HG03457 (cell line): ENCODE measurements around the gene HBG2.
"Not testable (repeated sequence)": the region's sequence is repeated elsewhere in the genome, so short reads cannot be mapped to it uniquely, and the experiment has no call there.

Experiments used
- ATAC-seq: cut with Tn5 transposase; IDR thresholded peaks from one replicate; pipeline ENCODE4 v1.9.1; 2021; ENCODE audit warnings: moderate number of reproducible peaks; ENCODE audit not compliant: unreplicated experiment

Gene HBG2

DNA sequence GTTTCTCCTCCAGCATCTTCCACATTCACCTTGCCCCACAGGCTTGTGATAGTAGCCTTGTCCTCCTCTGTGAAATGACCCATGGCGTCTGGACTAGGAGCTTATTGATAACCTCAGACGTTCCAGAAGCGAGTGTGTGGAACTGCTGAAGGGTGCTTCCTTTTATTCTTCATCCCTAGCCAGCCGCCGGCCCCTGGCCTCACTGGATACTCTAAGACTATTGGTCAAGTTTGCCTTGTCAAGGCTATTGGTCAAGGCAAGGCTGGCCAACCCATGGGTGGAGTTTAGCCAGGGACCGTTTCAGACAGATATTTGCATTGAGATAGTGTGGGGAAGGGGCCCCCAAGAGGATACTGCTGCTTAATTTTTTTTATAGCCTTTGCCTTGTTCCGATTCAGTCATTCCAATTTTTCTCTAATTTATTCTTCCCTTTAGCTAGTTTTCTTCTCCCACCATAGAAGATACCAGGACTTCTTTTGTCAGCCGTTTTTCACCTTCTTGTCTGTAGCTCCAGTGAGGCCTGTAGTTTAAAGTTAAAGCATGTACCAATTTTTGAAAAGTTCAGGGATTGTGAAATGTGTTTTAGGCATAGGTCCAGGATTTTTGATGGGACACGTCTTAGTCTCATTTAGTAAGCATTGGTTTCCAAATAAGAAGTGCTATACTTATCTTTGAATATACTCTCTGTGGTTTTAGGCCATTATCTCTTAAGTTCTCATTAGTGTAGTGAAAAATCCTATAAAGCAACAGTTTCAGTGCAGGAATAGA, at the start of gene HBG2:
Gene HBG2, minus strand, starts transcription at position 136 of the 768 bp plus-strand sequence. Its CDS starts 53 bp downstream, at position 83.
- not testable (repeated sequence) for ATAC-seq

DNA sequence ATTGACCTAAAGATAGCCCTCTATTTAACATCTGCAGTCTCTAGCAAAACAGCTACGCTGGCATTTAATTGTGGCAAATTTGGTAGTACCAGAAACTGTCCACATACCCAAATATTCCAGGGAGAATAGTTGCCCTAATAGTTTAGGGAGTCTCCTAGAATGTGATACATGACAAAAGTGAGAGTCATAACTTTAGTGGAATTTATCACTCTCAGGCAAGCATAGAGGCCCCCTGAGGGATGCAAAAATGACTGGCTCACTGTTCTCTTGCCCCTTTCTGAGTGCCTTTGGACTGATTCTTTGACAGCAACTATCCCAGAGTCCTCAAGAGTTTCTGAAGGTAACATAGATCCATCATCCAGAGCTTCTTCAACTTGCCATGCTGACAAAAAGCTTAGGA, 49.5 kb upstream of the HBG2 start:
- ATAC-seq: no peak

DNA sequence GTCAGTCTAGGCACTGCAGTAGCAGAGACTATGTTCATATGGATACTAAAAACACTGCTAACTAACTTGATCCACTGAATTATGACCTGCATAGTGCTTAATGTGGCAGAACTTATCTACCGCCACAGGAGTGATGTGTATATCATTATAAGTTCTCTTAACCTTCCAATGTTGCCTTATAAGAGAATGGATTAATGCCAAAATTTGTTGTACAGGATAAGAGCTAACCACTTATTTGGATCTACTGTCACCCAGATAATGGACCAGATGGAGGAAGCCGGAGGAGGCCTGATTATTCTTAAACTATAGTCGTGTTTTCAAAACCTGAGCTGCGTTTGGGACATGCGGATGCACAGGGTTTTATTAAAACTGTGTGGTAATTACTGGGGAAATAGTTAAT, 49.0 kb upstream of the HBG2 start:
- ATAC-seq: no peak

DNA sequence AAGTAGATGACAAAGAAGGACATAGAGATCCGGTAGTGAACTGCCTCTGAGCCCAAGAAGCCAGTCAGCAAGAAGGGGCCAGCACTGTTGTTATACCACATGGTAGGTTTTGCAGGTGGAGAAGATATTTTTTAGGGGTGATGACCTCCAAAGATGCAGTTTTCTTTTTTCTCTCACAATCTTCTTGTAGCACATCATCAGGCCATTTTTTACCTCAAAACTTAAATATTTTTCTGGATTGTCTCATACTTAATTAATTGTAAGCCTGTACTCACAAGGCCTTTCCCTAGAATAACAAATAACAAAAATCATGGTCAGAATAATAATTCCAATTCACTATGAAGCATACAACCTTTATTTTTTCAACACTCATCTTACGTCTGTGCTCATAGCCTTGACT, 47.3 kb upstream of the HBG2 start, which contains the start of gene OR51B4:
Gene OR51B4, minus strand, starts transcription at position 101 of the 400 bp plus-strand sequence. Its CDS starts 0 bp downstream, at position 101.
- ATAC-seq: no peak

DNA sequence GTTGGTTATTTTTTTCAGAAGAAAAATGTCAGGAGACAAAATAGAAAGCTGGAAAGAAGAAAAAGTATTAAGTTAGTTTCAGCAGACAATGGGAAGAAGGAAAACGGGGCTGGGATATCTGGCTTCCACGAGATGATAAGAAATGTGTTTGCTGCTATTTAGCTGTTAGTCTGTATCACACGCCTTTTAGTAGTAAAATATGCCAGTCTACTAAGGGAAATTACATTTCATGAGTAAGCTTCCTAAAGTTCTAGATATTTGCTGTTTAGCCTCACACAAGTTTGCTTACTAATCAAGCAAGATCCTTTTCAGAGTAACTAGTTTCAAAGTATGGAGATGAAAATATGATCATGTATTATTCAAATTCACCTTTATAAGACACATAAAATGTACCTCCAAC, 45.7 kb upstream of the HBG2 start:
- no peak for ATAC-seq

DNA sequence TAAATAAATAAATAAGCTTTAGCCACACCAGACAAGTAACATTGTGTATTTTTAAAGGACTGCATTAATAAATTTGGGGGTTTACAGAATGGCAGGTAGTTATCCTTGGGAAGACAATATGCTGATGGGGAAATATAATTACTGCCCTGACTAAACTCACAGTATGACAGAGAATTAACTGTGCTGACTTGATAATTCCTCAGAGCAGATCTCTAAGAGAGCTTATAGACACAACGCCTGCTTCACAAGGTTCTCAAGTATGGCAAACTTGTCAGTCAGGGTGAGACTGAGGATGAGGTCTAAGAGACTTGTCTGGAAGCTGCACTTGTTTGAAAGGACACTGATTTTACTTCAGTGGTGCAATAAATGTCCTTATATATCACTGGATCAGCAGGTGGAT, 43.9 kb upstream of the HBG2 start:
- ATAC-seq: no peak

DNA sequence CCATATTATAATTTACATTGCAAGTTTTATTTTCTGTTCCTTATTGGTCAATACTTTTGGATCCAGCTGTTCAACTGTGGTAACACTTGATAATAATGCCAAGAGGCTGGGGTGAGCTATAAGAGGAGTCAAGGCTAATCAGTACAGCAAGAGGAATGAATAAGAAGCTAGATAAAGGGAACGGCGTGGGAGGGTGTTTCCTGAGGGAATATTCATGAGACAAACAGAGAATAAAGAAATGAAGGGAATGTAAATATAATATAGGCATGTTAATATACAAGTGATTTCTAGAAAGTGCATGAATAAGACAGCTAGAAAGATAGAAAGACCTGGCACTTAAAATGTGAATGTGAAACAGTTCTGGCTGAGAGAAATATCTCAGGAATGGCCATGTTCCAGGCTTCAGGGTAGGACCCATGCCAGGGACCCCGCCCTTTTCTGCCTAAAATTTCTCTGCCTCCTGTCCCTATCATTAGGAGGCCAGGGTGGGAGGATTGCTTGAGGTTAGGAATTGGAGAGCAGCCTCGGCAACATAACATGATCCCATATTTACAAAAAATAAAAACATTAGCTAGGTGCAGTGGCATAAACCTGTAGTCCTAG, 43.2 kb upstream of the HBG2 start:
- ATAC-seq: no peak

DNA sequence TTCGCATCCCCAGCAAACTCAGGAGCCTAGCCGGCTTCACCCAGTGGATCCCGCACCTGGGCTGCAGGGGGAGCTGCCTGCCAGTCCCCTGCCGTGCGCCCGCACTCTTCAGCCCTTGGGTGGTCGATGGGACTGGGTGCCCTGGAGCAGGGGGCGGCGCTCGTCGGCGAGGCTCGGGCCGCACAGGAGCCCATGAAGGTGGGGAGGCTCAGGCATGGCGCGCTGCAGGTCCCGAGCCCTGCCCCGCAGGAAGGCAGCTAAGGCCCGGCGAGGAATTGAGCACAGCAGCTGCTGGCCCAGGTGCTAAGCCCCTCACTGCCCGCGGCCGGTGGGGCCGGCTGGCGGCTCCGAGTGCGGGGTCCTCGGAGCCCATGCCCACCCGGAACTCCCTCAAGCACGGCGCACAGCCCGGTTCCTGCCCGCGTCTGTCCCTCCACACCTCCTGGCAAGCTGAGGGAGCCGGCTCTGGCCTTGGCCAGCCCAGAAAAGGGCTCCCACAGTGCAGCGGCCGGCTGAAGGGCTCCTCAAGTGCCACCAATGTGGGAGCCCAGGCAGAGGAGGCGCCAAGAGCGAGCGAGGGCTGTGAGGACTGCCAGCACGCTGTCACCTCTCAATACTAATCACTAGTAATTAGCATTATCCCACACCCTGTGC, 39.9 kb upstream of the HBG2 start:
- ATAC-seq: not testable (repeated sequence)

DNA sequence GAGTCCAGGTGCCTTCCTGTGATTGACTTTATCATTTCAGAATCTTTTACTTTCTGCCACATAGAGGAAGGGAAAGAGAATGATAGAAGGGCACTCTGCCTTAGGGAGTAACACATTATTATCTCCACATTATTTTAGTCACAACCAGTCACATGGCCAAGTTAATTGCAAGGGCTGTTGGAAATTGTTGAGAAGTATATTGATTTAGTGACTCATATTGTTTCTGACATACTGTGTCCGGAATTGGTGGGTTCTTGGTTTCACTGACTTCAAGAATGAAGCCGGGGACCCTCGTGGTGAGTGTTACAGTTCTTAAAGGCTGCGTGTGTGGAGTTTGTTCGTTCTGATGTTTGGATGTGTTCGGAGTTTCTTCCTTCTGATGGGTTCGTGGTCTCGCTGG, 38.4 kb upstream of the HBG2 start:
- no peak for ATAC-seq

DNA sequence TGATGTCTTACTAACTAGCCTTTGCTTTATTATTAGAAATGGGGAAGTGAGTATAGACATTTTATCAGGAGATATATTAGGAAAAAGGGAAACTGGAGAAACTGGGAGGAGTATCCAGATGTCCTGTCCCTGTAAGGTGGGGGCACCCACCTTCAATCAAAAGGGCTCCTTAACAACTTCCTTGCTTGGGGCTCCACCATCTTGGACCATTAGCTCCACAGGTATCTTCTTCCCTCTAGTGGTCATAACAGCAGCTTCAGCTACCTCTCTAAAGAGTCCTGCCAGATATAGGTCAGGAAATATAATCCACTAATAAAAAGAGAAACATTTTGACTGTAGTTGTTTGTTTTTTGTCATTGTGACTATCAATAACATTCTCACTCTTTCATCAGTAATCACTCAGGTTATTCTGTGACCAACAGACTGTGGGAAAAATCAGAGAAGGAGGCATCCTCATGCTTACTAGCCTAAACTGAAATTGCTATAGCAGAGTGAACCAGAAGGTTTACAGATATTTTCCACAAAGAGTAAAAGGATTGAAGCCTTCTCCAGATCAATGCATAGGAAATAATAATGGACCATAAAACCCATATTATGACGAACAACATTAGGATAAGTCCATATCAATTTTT, 36.7 kb upstream of the HBG2 start:
- ATAC-seq: peak; percentile 76

DNA sequence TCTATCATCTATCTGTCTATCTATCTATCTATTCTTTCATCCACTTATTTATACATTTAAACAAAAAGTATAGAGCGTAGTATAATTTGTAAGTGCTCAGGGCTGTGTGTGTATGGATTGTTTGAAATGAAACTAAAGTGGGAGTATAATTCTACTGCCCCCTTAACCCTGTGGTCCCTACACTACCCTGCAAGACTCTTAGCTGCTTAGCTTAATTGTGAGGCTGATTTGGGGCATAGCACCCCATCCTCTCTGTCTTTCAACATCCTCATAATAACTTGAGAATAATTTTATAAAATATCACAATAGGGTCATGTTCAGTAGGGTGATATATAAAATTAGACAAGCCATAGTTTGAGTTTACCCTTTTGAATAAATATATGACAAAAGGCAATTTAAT, 35.5 kb upstream of the HBG2 start:
- ATAC-seq: no peak

DNA sequence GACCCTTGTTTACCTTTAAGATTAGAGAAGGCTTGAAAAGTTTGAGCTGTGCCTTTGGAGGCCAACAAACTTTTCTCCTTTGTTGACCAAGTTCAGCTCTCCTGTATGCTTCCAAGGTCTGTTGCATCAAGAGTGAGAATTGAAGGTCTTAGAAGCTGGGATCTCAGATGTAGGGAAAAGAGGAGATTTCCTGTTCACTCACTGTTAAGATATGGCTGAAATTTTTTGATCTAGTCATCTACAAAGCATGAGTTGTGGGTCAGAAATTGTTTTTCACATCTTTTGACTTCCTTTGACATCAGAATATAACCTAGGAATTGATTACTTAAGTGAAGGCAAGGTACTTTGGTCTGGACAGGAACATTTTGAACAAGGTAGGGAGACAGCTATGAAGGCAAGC, 35.1 kb upstream of the HBG2 start:
- ATAC-seq: no peak

DNA sequence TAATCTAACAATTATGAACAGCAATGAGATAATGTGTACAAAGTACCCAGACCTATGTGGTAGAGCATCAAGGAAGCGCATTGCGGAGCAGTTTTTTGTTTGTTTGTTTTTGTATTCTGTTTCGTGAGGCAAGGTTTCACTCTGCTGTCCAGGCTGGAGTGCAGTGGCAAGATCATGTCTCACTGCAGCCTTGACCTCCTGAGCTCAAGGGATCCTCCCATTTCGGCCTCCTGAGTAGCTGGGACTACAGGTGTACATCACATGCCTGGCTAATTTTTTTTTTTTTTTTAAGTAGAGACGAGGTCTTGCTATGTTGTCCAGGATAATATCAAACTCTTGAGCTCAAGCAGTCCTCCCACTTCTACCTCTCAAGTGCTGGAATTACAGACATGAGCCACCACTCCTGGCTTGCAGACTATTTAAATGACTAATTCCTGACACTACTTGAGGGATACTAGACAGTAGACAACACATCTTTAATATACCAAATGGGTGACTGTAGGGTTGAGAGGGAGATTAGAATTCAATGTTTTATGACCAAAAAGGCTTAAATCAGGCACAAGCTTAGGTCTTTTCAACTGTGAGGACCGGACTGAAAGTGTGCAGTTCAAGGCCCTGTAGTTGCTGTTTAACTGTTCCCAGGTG, 34.4 kb upstream of the HBG2 start:
- no peak for ATAC-seq

DNA sequence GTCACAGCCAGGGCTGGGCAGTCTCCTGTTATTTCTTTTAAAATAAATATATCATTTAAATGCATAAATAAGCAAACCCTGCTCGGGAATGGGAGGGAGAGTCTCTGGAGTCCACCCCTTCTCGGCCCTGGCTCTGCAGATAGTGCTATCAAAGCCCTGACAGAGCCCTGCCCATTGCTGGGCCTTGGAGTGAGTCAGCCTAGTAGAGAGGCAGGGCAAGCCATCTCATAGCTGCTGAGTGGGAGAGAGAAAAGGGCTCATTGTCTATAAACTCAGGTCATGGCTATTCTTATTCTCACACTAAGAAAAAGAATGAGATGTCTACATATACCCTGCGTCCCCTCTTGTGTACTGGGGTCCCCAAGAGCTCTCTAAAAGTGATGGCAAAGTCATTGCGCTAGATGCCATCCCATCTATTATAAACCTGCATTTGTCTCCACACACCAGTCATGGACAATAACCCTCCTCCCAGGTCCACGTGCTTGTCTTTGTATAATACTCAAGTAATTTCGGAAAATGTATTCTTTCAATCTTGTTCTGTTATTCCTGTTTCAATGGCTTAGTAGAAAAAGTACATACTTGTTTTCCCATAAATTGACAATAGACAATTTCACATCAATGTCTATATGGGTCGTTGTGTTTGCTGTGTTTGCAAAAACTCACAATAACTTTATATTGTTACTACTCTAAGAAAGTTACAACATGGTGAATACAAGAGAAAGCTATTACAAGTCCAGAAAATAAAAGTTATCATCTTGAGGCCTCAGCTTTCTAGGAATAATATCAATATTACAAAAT, 33.7 kb upstream of the HBG2 start:
- ATAC-seq: no peak

DNA sequence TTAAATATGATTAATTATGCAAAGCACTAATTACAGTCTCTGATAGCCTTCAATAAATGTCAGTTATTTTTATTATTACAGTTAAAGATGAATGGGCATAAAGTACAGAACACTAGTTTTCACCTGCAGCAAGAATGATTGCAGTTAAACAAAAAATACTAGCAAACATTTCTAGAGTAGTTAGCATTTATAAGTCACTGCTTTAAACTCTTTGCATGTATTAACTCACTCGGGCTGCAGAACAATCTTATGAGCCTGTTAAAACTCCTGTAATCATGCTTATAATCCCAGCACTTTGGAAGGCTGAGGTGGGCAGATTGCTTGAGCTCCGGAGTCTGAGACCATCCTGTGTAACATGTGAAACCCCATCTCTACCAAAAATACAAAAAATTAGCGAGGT, 32.3 kb upstream of the HBG2 start:
- no peak for ATAC-seq

DNA sequence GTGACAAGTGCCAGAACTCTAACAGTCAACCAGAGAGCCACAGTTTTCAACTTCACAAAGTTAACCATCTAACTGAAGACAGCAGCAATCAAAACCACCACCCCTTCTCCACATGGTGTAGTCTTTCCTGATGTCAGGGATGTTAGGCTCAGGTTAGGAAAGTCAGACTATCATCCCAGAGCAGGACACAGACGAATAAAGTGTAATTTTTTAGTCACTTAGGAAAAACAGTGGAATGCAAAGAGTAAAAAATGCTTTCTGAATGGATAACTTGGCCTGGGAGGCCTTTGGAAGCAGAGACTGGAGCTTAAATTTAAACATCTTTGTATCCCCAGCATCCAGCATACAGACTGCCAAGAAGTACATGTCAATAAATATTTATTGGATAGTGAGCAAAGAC, 31.8 kb upstream of the HBG2 start:
- no peak for ATAC-seq

DNA sequence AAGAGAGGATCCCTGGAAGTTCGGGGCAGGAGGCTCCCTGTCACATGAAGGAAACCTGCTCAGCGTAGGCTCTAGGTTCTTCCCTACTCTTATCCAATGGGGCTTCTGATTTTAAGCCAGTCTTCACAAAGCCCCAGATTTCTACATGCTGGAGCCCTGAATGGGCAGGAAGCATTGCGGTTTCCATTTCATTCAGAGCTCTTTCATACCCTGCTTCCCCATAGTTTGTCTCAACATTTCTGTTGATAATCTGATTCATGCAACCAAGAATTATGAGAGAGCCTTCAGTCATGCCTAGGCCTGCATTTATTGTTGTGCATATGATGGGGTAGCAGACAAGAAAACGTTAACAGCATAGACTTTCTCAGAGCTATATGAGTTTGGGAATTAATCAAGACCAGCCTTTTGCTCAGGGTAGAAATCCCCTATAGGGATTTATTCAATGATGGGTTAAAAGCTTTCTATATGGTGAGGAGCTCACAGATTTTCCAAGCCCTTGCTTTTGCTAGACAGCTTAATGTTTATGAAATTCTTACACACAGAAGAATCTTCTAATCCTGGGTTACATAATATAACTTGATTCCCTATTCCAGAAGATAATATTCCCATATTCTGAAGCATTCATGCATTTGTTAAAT, 31.2 kb upstream of the HBG2 start:
- no peak for ATAC-seq

DNA sequence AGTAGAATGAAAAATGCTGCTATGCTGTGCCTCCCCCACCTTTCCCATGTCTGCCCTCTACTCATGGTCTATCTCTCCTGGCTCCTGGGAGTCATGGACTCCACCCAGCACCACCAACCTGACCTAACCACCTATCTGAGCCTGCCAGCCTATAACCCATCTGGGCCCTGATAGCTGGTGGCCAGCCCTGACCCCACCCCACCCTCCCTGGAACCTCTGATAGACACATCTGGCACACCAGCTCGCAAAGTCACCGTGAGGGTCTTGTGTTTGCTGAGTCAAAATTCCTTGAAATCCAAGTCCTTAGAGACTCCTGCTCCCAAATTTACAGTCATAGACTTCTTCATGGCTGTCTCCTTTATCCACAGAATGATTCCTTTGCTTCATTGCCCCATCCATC, 30.1 kb upstream of the HBG2 start:
- ATAC-seq: no peak

DNA sequence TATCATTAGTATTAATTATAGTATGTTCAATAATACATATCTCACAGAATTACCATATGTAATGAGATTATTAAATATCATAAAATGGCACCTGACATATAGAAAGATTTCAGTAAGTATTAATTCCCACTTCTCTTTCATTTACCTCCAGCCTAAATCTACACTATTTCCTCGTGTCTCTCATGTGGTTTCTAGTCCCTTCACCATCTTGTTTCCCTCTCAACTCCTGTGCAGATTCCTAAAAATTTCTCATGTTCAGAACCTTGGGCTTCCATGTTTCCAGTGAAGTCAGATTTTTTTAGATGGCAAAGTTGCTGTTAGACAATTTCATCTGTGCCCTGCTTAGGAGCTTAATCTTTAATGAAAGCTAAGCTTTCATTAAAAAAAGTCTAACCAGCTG, 29.3 kb upstream of the HBG2 start:
- ATAC-seq: no peak

DNA sequence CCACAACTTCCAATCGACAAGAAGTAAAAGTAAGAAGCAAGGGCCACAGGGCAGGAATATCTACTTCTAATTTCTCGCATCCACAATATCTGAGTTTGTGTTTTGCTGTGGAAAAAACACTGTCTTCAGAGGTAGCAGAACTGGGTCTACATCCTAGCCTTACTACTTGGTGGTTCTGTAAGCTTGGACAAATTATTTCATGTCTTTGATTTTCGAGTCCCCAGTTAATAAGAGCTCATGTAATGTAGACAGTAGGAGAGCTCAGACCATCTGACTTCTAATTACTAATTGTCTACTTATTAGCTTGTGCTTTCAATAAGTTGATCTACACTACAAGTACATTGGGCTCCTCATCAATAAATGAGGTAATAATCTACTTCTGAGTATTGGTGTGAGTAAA, 28.5 kb upstream of the HBG2 start:
- no peak for ATAC-seq
